Upper lobe of left lung (tissue), 6 donors: Measurements from ENCODE around the gene CCDC39. TPM values are rescaled to one million over a fixed set of nuclear protein-coding genes. Genes with fewer than 3 reads are reported as not detected.

Source experiments
- ATAC-seq, 2 donors: fragments of 200-7000 bp; cut with Tn5 transposase; one replicate each; pipeline ENCODE4 v1.9.1; 2022; ENCODE audit warnings: mild to moderate bottlenecking in 2 of 2, moderate library complexity in 2 of 2; ENCODE audit not compliant: low FRiP score in 2 of 2
- DNase-seq, 2 donors: peaks; one replicate each; pipeline ENCODE4 v3.0.0-alpha.2; 2019 to 2020
- H3K27ac ChIP-seq, 4 donors: fragments of 200-600 bp; sonication (generic); one replicate each; pipeline ENCODE4 v1.5.1; 2016 to 2019
- H3K27me3 ChIP-seq, 4 donors: fragments of 200-600 bp; sonication (generic); one replicate each; pipeline ENCODE4 v1.5.1; 2017 to 2019
- H3K36me3 ChIP-seq, 4 donors: fragments of 200-600 bp; sonication (generic); one replicate each; pipeline ENCODE4 v1.5.1; 2016 to 2019
- H3K4me1 ChIP-seq, 4 donors: fragments of 200-600 bp; sonication (generic); one replicate each; pipeline ENCODE4 v1.5.1; 2018 to 2019
- H3K4me3 ChIP-seq, 4 donors: fragments of 200-600 bp; sonication (generic); one replicate each; pipeline ENCODE4 v1.5.1; 2017 to 2019; ENCODE audit warnings: mild to moderate bottlenecking in 2 of 4, moderate library complexity in 1 of 4
- H3K9me3 ChIP-seq, 4 donors: fragments of 200-600 bp; sonication (generic); one replicate each; pipeline ENCODE4 v1.5.1; 2018 to 2019
- CTCF ChIP-seq, 6 experiments: fragments of 450-650 bp in 4 of 6; fragments of 200-600 bp in 2 of 6; sonication (generic) in 2 of 6; IDR thresholded peaks; one replicate each; pipeline ENCODE4 v1.5.1; 2016 to 2019; ENCODE audit warnings: antibody characterized with exemption in 6 of 6
- EP300 ChIP-seq, 4 donors: sonication (generic); formaldehyde crosslinking; IDR thresholded peaks; one replicate each; pipeline ENCODE4 v1.5.1; 2017; ENCODE audit warnings: antibody characterized with exemption in 4 of 4, control low read depth in 2 of 4
- POLR2A ChIP-seq, 4 donors: fragments of 450-650 bp; IDR thresholded peaks; one replicate each; pipeline ENCODE4 v1.5.1; 2016 to 2017; ENCODE audit warnings: antibody characterized with exemption in 4 of 4, mild to moderate bottlenecking in 2 of 4
- POLR2AphosphoS5 ChIP-seq, 2 donors: sonication (generic); formaldehyde crosslinking; IDR thresholded peaks; one replicate each; pipeline ENCODE4 v1.5.1; 2017; ENCODE audit warnings: antibody characterized with exemption in 2 of 2
- WGBS, 2 donors: methylation state at CpG; one replicate each; pipeline ENCODE4 v1.1.5; 2017 to 2018; 5-methylcytosine and 5-hydroxymethylcytosine counted together
- total RNA-seq, 6 donors: library from RNA; depleted of rRNA in 4 of 6; stranded (reverse); fragments of >200 nt in 4 of 6; gene quantifications; one replicate each; pipeline versions ENCODE4 v1.1.0 to v1.2.1, GENCODE V29; 2016 to 2021
- donor health status: DM: no; HTN: no; CAD: no; lungs with moderate emphysema.
- donor health status: DM: no; HTN: yes; CAD: no; lungs with severe emphysema.

The CCDC39 gene
- total RNA-seq, 6 donors from 2014 or later = 0.34 to 18.2 (median 1.5) TPM

GRCh38 chr3:180700941-180701340 lies 21.7 kb upstream of the CCDC39 start:
- no peak for TF ChIP-seq EP300 (IDR thresholded peaks at IDR 0.05)
- no peak for TF ChIP-seq POLR2AphosphoS5 (IDR thresholded peaks at IDR 0.05)
- TF ChIP-seq CTCF (IDR thresholded peaks at IDR 0.05) = no peak
- TF ChIP-seq POLR2A (IDR thresholded peaks at IDR 0.05) = no peak
- Histone ChIP-seq H3K4me1 (no peaks in the 10 kb centered on the region), H3K27ac (no peak overlapping the region), H3K36me3 (no peaks in the 10 kb centered on the region), H3K9me3 (no peaks in the 10 kb centered on the region), H3K4me3 (no peak overlapping the region), H3K27me3 (no peaks in the 10 kb centered on the region)
- DNase-seq (no peak), ATAC-seq (no peak)
- 67 to 80% methylated on average over 3 of the region's 3 CpGs for WGBS, 2 donors

- Histone ChIP-seq H3K27ac (no peak overlapping the region), H3K4me1 (no peaks in the 10 kb centered on the region), H3K9me3 (no peaks in the 10 kb centered on the region), H3K4me3 (no peak overlapping the region), H3K27me3 (no peaks in the 10 kb centered on the region), H3K36me3 (no peaks in the 10 kb centered on the region)
- WGBS, 2 donors = 44 to 62% methylated on average over 3 of the region's 3 CpGs
- DNase-seq = no peak
- TF ChIP-seq POLR2A (IDR thresholded peaks at IDR 0.05) = no peak
- TF ChIP-seq CTCF (IDR thresholded peaks at IDR 0.05) = no peak
- no peak for TF ChIP-seq POLR2AphosphoS5 (IDR thresholded peaks at IDR 0.05)
- TF ChIP-seq EP300 (IDR thresholded peaks at IDR 0.05) = no peak
- peak in 1 of 2 donors; percentile 30 for ATAC-seq
Measured at GRCh38 chr3:180698760-180699270, 19.5 kb upstream of the CCDC39 start.

GRCh38 chr3:180694321-180694720 lies 15.0 kb upstream of the CCDC39 start:
- Histone ChIP-seq H3K4me1 (no peaks in the 10 kb centered on the region), H3K36me3 (no peaks in the 10 kb centered on the region), H3K27me3 (no peaks in the 10 kb centered on the region), H3K27ac (no peak overlapping the region), H3K4me3 (no peak overlapping the region), H3K9me3 (no peaks in the 10 kb centered on the region)
- TF ChIP-seq POLR2A (IDR thresholded peaks at IDR 0.05) = no peak
- TF ChIP-seq POLR2AphosphoS5 (IDR thresholded peaks at IDR 0.05) = no peak
- TF ChIP-seq CTCF (IDR thresholded peaks at IDR 0.05) = no peak
- ATAC-seq (no peak), DNase-seq (no peak)

- Histone ChIP-seq H3K4me1 (no peaks in the 10 kb centered on the region), H3K36me3 (no peaks in the 10 kb centered on the region), H3K4me3 (no peak overlapping the region), H3K9me3 (no peaks in the 10 kb centered on the region), H3K27me3 (no peaks in the 10 kb centered on the region), H3K27ac (no peak overlapping the region)
- 93 to 95% methylated on average over 1 of the region's 1 CpG for WGBS, 2 donors
- DNase-seq = no peak
- no peak for ATAC-seq
- no peak for TF ChIP-seq POLR2AphosphoS5 (IDR thresholded peaks at IDR 0.05)
- no peak for TF ChIP-seq CTCF (IDR thresholded peaks at IDR 0.05)
- TF ChIP-seq POLR2A (IDR thresholded peaks at IDR 0.05) = no peak
- no peak for TF ChIP-seq EP300 (IDR thresholded peaks at IDR 0.05)
Measured at GRCh38 chr3:180693656-180694055, 14.4 kb upstream of the CCDC39 start.

GRCh38 chr3:180690061-180690460 lies 10.8 kb upstream of the CCDC39 start:
- ATAC-seq (no peak), DNase-seq (no peak)
- no peak overlapping the region for H3K27ac ChIP-seq
- no peak overlapping the region for H3K4me3 ChIP-seq
- H3K9me3 ChIP-seq = no peaks in the 10 kb centered on the region
- TF ChIP-seq POLR2AphosphoS5 (IDR thresholded peaks at IDR 0.05) (no peak), CTCF (IDR thresholded peaks at IDR 0.05) (no peak), EP300 (IDR thresholded peaks at IDR 0.05) (no peak), POLR2A (IDR thresholded peaks at IDR 0.05) (no peak)
- no peaks in the 10 kb centered on the region for H3K36me3 ChIP-seq
- WGBS, 2 donors = 10 to 33% methylated on average over 1 of the region's 1 CpG
- no peaks in the 10 kb centered on the region for H3K4me1 ChIP-seq
- no peaks in the 10 kb centered on the region for H3K27me3 ChIP-seq
